Measurements from ENCODE around the gene GATA2.

Gene GATA2

DNA sequence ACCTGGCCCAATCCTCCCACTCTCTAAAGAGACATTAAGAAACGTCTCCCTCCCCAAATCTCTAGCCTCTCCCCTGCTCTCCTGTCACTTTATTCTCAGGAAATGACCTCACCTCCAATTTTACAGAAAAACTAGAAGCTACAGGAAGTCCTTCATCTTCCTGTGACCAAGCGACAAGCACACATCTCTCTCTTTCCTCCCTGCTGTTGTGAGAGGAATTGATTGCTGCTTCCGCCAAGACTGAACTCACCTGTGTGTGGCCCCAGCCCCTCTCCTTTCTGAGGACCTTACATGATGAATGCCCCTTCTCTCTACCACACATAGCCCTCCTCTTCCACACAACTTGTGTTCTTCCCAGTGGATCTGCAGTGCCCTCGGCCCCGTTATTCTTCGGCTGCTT is 44.5 kb downstream of the GATA2 start:
- peaks cover 9% of the 10 kb centered on the region for H3K4me1 ChIP-seq (ENCODE audit: control insufficient read depth, insufficient read depth, low read length, poor library complexity, severe bottlenecking)
- H3K27me3 ChIP-seq (replicated peaks; ENCODE audit: control insufficient read depth, insufficient read depth, low read length, poor library complexity, severe bottlenecking): no peaks in the 10 kb centered on the region
- H3K27ac ChIP-seq (ENCODE audit: insufficient read depth, low read length, poor library complexity, severe bottlenecking): no peak overlapping the region
- H3K36me3 ChIP-seq (ENCODE audit: control insufficient read depth, insufficient read depth, low read length): no peaks in the 10 kb centered on the region
- no peaks in the 10 kb centered on the region for H3K9me3 ChIP-seq (ENCODE audit: control insufficient read depth, low read length)
- DNase-seq: no peak
- H3K4me3 ChIP-seq (ENCODE audit: insufficient read depth, low read depth, low read length, poor library complexity, severe bottlenecking): no peak overlapping the region

DNA sequence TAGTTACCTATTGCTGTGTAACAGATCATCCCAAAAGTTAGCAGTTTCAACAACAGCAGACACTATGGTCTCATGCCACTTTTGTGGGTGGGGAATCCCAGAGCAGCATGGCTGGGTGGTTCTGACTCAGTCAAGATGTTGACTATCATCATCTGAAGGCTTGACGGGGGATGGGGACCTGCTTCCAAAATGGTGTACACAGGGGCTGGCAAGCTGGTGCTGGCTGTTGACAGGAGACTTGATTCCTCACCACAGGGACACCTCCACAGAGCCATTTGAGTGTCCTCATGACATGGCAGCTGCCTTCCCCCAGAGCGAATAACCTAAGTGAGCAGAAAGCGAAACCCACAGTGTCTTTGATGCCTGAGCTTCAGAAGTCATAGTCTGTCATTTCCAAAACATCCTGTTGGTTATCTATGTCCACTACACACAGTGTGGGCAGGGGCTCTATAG is 45.4 kb downstream of the GATA2 start:
- DNase-seq: no peak
- peaks cover 9% of the 10 kb centered on the region for H3K4me1 ChIP-seq (ENCODE audit: control insufficient read depth, insufficient read depth, low read length, poor library complexity, severe bottlenecking)
- H3K27ac ChIP-seq (ENCODE audit: insufficient read depth, low read length, poor library complexity, severe bottlenecking): no peak overlapping the region
- H3K36me3 ChIP-seq (ENCODE audit: control insufficient read depth, insufficient read depth, low read length): no peaks in the 10 kb centered on the region
- no peaks in the 10 kb centered on the region for H3K9me3 ChIP-seq (ENCODE audit: control insufficient read depth, low read length)
- no peaks in the 10 kb centered on the region for H3K27me3 ChIP-seq (replicated peaks; ENCODE audit: control insufficient read depth, insufficient read depth, low read length, poor library complexity, severe bottlenecking)
- no peak overlapping the region for H3K4me3 ChIP-seq (ENCODE audit: insufficient read depth, low read depth, low read length, poor library complexity, severe bottlenecking)

DNA sequence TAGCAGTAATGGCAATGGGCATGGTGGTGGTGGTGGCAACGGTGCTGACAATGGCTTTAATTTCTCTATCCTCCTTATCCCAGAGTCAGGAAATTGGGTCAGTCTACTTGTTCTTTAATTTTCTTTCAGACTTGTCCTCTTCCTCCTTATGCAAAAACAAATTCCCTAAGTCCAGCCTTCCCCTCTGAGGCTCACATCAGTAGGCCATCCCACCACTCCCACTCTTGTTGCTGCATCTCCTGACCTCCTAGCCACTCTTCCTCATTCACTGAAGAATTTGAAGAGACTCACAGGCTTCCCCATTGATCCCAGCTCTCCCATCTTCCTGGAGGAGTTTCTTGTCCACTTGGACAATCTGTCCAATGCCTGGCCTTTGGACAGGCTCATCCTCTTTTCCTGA is 46.2 kb downstream of the GATA2 start:
- Histone ChIP-seq H3K4me3 (ENCODE audit: insufficient read depth, low read depth, low read length, poor library complexity, severe bottlenecking) (no peak overlapping the region), H3K27ac (ENCODE audit: insufficient read depth, low read length, poor library complexity, severe bottlenecking) (no peak overlapping the region), H3K27me3 (replicated peaks; ENCODE audit: control insufficient read depth, insufficient read depth, low read length, poor library complexity, severe bottlenecking) (no peaks in the 10 kb centered on the region), H3K9me3 (ENCODE audit: control insufficient read depth, low read length) (no peaks in the 10 kb centered on the region), H3K36me3 (ENCODE audit: control insufficient read depth, insufficient read depth, low read length) (no peaks in the 10 kb centered on the region), H3K4me1 (ENCODE audit: control insufficient read depth, insufficient read depth, low read length, poor library complexity, severe bottlenecking) (peaks cover 9% of the 10 kb centered on the region)
- DNase-seq: no peak

DNA sequence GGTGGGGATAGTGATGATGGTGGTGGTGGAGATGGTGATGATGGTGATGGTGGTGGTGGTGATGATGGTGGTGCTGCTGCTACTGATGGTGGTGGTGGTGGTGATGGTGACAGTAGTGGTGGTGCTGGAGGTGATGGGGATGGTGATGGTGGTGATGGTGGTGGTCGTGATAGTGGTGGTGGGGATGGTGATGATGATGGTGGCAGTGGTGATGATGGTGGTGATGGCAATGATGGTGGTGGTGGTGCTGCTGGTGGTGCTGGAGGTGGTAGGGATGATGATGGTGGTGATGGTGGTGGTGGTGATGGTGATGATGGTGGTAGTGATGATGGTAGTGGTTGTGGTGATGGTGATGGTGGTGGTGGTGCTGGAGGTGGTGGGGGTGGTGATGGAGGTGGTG is 47.6 kb downstream of the GATA2 start:
- Histone ChIP-seq H3K27ac (ENCODE audit: insufficient read depth, low read length, poor library complexity, severe bottlenecking) (no peak overlapping the region), H3K4me3 (ENCODE audit: insufficient read depth, low read depth, low read length, poor library complexity, severe bottlenecking) (no peak overlapping the region), H3K27me3 (replicated peaks; ENCODE audit: control insufficient read depth, insufficient read depth, low read length, poor library complexity, severe bottlenecking) (no peaks in the 10 kb centered on the region), H3K4me1 (ENCODE audit: control insufficient read depth, insufficient read depth, low read length, poor library complexity, severe bottlenecking) (peaks cover 9% of the 10 kb centered on the region), H3K9me3 (ENCODE audit: control insufficient read depth, low read length) (no peaks in the 10 kb centered on the region), H3K36me3 (ENCODE audit: control insufficient read depth, insufficient read depth, low read length) (no peaks in the 10 kb centered on the region)
- no peak for DNase-seq

DNA sequence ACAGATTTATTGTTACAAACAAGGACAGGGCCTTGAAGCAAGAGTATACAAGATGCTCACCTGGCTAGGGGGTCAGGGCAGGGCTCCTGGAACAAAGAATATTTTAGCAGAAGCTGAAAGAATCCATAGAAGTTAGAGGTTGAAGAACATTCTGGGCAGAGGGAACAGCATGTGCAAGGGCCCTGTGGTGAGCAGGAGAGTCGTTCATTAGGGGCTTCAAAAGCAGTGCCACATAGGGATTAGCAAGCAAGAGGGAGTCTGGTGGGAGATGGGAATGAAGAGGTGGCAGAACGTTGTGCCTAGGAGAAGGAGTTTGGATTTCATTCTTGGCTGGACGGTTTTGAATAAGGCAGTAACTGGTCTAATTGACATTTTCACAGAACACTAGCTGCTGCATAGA is 49.2 kb downstream of the GATA2 start:
- no peak for DNase-seq
- peaks cover 4% of the 10 kb centered on the region for H3K4me1 ChIP-seq (ENCODE audit: control insufficient read depth, insufficient read depth, low read length, poor library complexity, severe bottlenecking)
- no peaks in the 10 kb centered on the region for H3K9me3 ChIP-seq (ENCODE audit: control insufficient read depth, low read length)
- no peak overlapping the region for H3K27ac ChIP-seq (ENCODE audit: insufficient read depth, low read length, poor library complexity, severe bottlenecking)
- H3K36me3 ChIP-seq (ENCODE audit: control insufficient read depth, insufficient read depth, low read length): no peaks in the 10 kb centered on the region
- no peak overlapping the region for H3K4me3 ChIP-seq (ENCODE audit: insufficient read depth, low read depth, low read length, poor library complexity, severe bottlenecking)
- H3K27me3 ChIP-seq (replicated peaks; ENCODE audit: control insufficient read depth, insufficient read depth, low read length, poor library complexity, severe bottlenecking): no peaks in the 10 kb centered on the region

DNA sequence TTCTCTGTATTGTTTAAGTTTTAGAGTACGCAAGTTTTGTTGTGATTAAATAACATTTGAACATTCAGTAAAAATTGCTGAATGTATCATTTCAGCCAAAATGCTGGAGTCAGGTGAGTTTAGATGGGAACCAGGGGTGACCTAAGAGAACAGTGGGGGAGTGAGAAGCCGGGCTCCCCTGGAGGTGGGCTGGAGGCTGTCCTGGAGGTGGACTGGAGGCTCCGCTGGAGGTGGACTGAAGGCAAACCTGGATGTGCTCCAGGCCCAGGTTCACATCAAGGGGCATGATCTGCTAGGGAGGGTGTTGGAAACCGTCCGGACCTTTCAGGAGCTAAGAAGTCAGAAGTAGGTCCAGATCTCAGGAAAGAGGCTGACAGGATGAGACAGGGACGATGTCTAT is 50.1 kb downstream of the GATA2 start:
- H3K27ac ChIP-seq (ENCODE audit: insufficient read depth, low read length, poor library complexity, severe bottlenecking): no peak overlapping the region
- no peaks in the 10 kb centered on the region for H3K36me3 ChIP-seq (ENCODE audit: control insufficient read depth, insufficient read depth, low read length)
- no peak for DNase-seq
- no peaks in the 10 kb centered on the region for H3K4me1 ChIP-seq (ENCODE audit: control insufficient read depth, insufficient read depth, low read length, poor library complexity, severe bottlenecking)
- no peak overlapping the region for H3K4me3 ChIP-seq (ENCODE audit: insufficient read depth, low read depth, low read length, poor library complexity, severe bottlenecking)
- H3K9me3 ChIP-seq (ENCODE audit: control insufficient read depth, low read length): no peaks in the 10 kb centered on the region
- H3K27me3 ChIP-seq (replicated peaks; ENCODE audit: control insufficient read depth, insufficient read depth, low read length, poor library complexity, severe bottlenecking): no peaks in the 10 kb centered on the region

DNA sequence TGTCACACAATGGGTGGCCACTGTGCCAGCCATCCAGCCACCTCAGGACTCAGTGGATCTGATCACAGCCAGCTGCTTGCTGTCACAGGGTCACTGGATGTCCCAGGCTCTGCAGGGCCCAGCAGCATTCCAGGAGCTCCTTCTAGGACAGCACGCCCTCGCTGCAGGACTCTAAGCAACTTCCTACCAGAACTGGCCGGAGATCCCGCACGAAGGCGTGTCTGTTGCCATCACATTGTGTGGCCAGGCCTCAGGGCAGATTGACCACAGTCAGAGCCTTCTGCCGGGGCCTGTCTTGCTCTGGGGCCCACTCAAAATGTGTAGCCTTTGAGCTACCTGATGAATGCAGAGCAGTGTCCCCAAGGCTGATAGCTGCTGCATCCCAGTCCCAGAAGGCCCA is 50.9 kb downstream of the GATA2 start:
- no peaks in the 10 kb centered on the region for H3K27me3 ChIP-seq (replicated peaks; ENCODE audit: control insufficient read depth, insufficient read depth, low read length, poor library complexity, severe bottlenecking)
- H3K4me3 ChIP-seq (ENCODE audit: insufficient read depth, low read depth, low read length, poor library complexity, severe bottlenecking): no peak overlapping the region
- H3K4me1 ChIP-seq (ENCODE audit: control insufficient read depth, insufficient read depth, low read length, poor library complexity, severe bottlenecking): no peaks in the 10 kb centered on the region
- DNase-seq: no peak
- no peaks in the 10 kb centered on the region for H3K36me3 ChIP-seq (ENCODE audit: control insufficient read depth, insufficient read depth, low read length)
- no peak overlapping the region for H3K27ac ChIP-seq (ENCODE audit: insufficient read depth, low read length, poor library complexity, severe bottlenecking)
- no peaks in the 10 kb centered on the region for H3K9me3 ChIP-seq (ENCODE audit: control insufficient read depth, low read length)

DNA sequence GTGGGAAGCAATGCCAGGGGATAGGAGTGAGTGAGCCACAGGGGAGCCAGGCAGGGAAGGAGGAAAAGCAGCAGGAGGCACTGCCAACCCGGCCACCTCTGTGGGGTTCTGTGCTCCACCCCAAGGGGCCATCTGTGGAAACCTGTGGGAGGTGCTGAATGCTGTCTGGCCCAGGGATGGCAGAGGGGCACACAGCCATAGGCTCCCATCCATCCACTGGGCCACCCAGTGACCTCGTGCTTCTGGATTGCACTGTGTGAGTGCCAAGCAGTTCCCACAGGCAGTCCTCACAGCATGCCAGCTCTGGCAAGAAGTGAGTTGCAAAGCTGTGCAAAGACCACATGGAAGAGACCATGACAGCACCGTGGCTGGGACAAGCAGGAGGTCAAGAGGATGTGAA is 53.8 kb downstream of the GATA2 start:
- no peaks in the 10 kb centered on the region for H3K9me3 ChIP-seq (ENCODE audit: control insufficient read depth, low read length)
- no peak overlapping the region for H3K4me3 ChIP-seq (ENCODE audit: insufficient read depth, low read depth, low read length, poor library complexity, severe bottlenecking)
- H3K27me3 ChIP-seq (replicated peaks; ENCODE audit: control insufficient read depth, insufficient read depth, low read length, poor library complexity, severe bottlenecking): peaks cover 5% of the 10 kb centered on the region
- H3K4me1 ChIP-seq (ENCODE audit: control insufficient read depth, insufficient read depth, low read length, poor library complexity, severe bottlenecking): no peaks in the 10 kb centered on the region
- H3K27ac ChIP-seq (ENCODE audit: insufficient read depth, low read length, poor library complexity, severe bottlenecking): no peak overlapping the region
- no peaks in the 10 kb centered on the region for H3K36me3 ChIP-seq (ENCODE audit: control insufficient read depth, insufficient read depth, low read length)
- DNase-seq: no peak

DNA sequence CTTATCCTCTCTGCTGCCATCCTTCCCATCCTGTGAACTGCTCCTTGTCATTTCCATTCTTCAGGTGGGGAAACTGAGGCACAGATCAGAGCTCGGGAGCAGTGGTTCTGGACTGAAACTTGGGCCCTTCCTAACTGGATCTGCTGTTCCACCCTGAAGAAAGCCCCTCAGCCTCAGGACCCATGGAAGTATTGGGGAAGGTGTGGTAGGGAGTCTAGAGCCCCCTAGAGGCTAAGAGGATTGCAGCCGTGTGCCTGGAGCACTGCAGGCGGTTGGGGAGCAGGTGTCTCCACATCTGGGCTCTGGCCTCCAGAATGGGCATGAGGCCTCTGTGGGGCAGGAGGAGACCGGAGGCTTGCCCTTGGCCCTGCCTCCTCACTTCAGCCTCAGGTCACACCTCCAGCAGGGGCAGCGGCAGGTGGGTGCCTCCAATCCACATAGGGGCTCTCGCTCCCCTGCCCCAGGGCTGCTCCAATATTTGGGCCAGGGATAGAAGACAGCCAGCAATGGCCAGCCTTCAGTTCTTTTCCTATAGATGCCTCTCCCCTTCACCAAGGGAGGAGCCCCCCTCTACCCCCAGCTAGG is 54.4 kb downstream of the GATA2 start:
- H3K9me3 ChIP-seq (ENCODE audit: control insufficient read depth, low read length): no peaks in the 10 kb centered on the region
- DNase-seq: no peak
- no peak overlapping the region for H3K4me3 ChIP-seq (ENCODE audit: insufficient read depth, low read depth, low read length, poor library complexity, severe bottlenecking)
- H3K27ac ChIP-seq (ENCODE audit: insufficient read depth, low read length, poor library complexity, severe bottlenecking): no peak overlapping the region
- peaks cover 11% of the 10 kb centered on the region for H3K27me3 ChIP-seq (replicated peaks; ENCODE audit: control insufficient read depth, insufficient read depth, low read length, poor library complexity, severe bottlenecking)
- H3K36me3 ChIP-seq (ENCODE audit: control insufficient read depth, insufficient read depth, low read length): no peaks in the 10 kb centered on the region
- no peaks in the 10 kb centered on the region for H3K4me1 ChIP-seq (ENCODE audit: control insufficient read depth, insufficient read depth, low read length, poor library complexity, severe bottlenecking)

DNA sequence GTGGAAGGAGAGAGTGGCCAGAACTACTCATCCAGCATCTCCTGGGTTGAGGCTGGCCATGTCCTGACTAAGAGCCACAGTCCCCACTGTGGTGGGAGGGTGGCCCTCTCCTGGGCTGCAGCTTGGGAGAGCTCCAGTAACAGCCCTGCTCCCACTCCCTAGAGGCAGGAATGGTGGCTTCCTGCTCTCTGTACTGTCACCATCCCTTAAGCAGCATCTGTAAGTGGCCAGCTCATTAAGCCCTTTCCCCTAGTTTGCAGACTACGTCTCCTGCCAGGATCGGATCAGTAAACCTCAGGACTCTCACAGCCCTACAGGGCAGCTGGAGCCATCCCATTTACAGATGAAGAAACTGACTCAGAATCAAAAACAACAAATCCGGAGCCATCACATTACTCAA is 56.8 kb downstream of the GATA2 start:
- no peaks in the 10 kb centered on the region for H3K9me3 ChIP-seq (ENCODE audit: control insufficient read depth, low read length)
- H3K27me3 ChIP-seq (replicated peaks; ENCODE audit: control insufficient read depth, insufficient read depth, low read length, poor library complexity, severe bottlenecking): peaks cover 27% of the 10 kb centered on the region

More for the DNA sequence above, 56.8 kb downstream of the GATA2 start:
- H3K4me3 ChIP-seq (ENCODE audit: insufficient read depth, low read depth, low read length, poor library complexity, severe bottlenecking): no peak overlapping the region
- no peak for DNase-seq
- no peak overlapping the region for H3K27ac ChIP-seq (ENCODE audit: insufficient read depth, low read length, poor library complexity, severe bottlenecking)
- no peaks in the 10 kb centered on the region for H3K36me3 ChIP-seq (ENCODE audit: control insufficient read depth, insufficient read depth, low read length)
- H3K4me1 ChIP-seq (ENCODE audit: control insufficient read depth, insufficient read depth, low read length, poor library complexity, severe bottlenecking): no peaks in the 10 kb centered on the region

Data from effector memory CD4-positive, alpha-beta T cell (primary cell).